DOHH2 (cell line): Measurements from ENCODE around the gene LRRC7.

Experiments used
- EZH2phosphoT487 ChIP-seq: fragments of 200-600 bp; sonication (generic); IDR thresholded peaks from 2 replicates; pipeline ENCODE4 v1.6.1; 2017; ENCODE audit warnings: borderline replicate concordance, mild to moderate bottlenecking, antibody characterized with exemption, low read length, moderate library complexity, mixed read lengths
- TF ChIP-seq, protein P1 (sequence below): fragments of 200-600 bp; sonication (generic); IDR thresholded peaks from one replicate; pipeline ENCODE4 v1.5.1; 2014; ENCODE audit warnings: antibody characterized with exemption, mild to moderate bottlenecking, low read depth, low read length; ENCODE audit not compliant: poor library complexity, severe bottlenecking

DNA sequence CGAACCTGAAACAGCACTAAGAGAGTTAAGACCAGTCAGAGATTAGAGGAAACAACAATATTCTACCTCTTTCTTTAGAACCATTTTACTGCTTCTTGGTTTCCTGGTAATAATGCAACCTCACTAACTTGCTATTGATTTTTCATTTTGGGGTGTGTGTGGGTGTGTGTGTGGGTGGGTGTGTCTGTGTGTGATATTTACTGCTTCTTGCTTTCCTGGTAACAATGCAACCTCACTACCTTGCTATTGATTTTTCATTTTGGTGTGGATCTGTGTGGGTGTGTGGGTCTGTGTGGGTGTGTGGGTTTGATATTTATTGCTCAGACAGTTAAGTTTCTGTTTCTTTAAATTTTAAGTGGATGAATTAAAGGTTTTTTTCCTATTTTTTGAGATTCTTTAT lies 208.8 kb downstream of the LRRC7 start:
- TF ChIP-seq, protein P1, sequence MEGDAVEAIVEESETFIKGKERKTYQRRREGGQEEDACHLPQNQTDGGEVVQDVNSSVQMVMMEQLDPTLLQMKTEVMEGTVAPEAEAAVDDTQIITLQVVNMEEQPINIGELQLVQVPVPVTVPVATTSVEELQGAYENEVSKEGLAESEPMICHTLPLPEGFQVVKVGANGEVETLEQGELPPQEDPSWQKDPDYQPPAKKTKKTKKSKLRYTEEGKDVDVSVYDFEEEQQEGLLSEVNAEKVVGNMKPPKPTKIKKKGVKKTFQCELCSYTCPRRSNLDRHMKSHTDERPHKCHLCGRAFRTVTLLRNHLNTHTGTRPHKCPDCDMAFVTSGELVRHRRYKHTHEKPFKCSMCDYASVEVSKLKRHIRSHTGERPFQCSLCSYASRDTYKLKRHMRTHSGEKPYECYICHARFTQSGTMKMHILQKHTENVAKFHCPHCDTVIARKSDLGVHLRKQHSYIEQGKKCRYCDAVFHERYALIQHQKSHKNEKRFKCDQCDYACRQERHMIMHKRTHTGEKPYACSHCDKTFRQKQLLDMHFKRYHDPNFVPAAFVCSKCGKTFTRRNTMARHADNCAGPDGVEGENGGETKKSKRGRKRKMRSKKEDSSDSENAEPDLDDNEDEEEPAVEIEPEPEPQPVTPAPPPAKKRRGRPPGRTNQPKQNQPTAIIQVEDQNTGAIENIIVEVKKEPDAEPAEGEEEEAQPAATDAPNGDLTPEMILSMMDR = no peak
- no peak for TF ChIP-seq EZH2phosphoT487
